Mucosa of rectum (tissue), 2 donors: ENCODE data around the gene PPP1R3A.

Experiments used
- H3K27ac ChIP-seq, 2 donors: one replicate each; pipeline ENCODE4 v1.7.0; 2013; ENCODE audit warnings: inconsistent platforms in 2 of 2, low read depth in 2 of 2, low read length in 2 of 2
- H3K27me3 ChIP-seq, 2 donors: one replicate each; pipeline ENCODE4 v1.7.0; 2013; ENCODE audit warnings: low read length in 2 of 2; ENCODE audit not compliant: control insufficient read depth in 2 of 2, insufficient read depth in 2 of 2
- H3K36me3 ChIP-seq, 2 donors: one replicate each; pipeline ENCODE4 v1.7.0; 2013; ENCODE audit warnings: low read length in 2 of 2; ENCODE audit not compliant: control insufficient read depth in 2 of 2, insufficient read depth in 2 of 2
- H3K4me1 ChIP-seq, 2 donors: one replicate each; pipeline ENCODE4 v1.7.0; 2013; ENCODE audit warnings: low read length in 2 of 2, mild to moderate bottlenecking in 1 of 2; ENCODE audit not compliant: control insufficient read depth in 2 of 2, insufficient read depth in 2 of 2
- H3K4me3 ChIP-seq, 2 donors: one replicate each; pipeline ENCODE4 v1.7.0; 2013; ENCODE audit warnings: low read length in 2 of 2
- H3K9ac ChIP-seq, 2 donors: one replicate each; pipeline ENCODE4 v1.7.0; 2013; ENCODE audit warnings: low read length in 2 of 2, low read depth in 1 of 2, mild to moderate bottlenecking in 1 of 2
- H3K9me3 ChIP-seq, 2 donors: one replicate each; pipeline ENCODE4 v1.7.0; 2013; ENCODE audit warnings: low read length in 2 of 2; ENCODE audit not compliant: control insufficient read depth in 2 of 2
- donor health status: healthy.
- donor health status: Normal muscosa, but diverticular disease.

Gene PPP1R3A

DNA sequence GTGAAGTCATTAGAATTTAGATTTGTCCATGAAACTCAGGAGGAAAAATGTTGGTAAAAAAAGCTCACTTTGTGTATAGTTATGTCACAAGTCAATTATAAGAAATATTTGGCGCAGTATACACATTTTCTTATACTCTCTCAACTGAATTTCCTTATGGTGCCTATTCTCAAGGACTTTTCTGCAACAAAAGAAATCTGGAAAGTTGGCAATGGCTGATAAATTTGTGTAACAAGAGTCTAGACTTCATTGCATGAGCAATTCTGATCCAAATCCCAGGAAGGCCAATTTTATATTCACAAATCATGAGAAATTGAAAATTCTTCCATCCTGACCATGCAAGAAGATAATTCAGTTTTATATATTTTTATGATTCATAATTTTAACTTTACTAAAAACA lies 35.7 kb downstream of the PPP1R3A start:
- no peaks in the 10 kb centered on the region for H3K9me3 ChIP-seq
- no peaks in the 10 kb centered on the region for H3K27me3 ChIP-seq
- no peak overlapping the region for H3K27ac ChIP-seq
- H3K36me3 ChIP-seq: no peaks in the 10 kb centered on the region
- H3K9ac ChIP-seq: no peak overlapping the region
- H3K4me1 ChIP-seq: no peaks in the 10 kb centered on the region
- no peak overlapping the region for H3K4me3 ChIP-seq

DNA sequence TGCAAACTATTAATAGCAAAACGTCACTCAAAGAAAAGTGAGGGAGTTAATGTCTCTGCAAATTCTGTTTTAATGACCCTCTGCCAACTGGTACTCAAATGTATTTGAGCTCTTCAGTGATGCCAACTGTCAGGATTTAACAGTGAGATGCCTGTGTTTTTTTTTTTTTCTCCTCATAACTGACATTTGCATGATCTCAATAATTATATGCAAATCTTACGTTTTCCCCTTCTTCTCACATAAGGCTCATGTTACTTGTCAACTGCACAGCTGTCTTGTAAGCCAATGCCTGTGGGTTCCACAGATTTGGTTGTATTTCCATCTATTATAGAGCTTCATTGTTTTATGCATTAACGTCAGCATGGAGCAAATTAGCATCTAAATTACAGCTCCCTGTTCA lies 38.2 kb downstream of the PPP1R3A start:
- H3K36me3 ChIP-seq: no peaks in the 10 kb centered on the region
- H3K9me3 ChIP-seq: no peaks in the 10 kb centered on the region
- H3K27ac ChIP-seq: no peak overlapping the region
- H3K9ac ChIP-seq: no peak overlapping the region
- H3K4me3 ChIP-seq: no peak overlapping the region
- H3K4me1 ChIP-seq: no peaks in the 10 kb centered on the region
- H3K27me3 ChIP-seq: no peaks in the 10 kb centered on the region

DNA sequence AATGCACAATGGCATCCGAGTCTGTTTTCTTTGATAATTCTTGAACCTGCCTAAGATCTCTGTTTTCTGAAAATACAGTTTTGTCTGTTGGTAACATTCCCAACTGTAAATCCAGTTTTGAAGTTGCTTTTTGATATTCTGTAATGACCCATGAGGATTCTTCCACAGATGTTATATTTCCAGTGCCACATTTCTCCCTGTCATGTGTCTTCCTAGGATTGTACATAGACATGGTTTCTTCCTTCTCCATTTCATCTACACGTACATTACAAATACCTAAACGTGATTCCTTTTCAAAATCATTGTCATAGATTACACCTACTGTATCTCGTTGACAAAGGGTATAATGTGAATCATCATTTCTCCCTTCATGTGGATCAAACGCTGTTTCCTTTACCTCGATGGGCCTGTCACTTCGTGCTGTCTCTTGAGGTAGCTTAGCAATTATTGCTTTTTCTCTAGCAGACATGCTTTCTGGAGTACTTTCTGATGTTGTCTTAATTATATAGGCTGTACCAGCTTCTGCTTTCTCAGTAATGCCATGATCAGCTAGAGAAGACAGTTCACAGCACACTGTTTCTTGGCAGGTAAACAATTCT lies 40.3 kb downstream of the PPP1R3A start:
- Histone ChIP-seq H3K9me3 (no peaks in the 10 kb centered on the region), H3K27me3 (no peaks in the 10 kb centered on the region), H3K27ac (no peak overlapping the region), H3K9ac (no peak overlapping the region), H3K4me3 (no peak overlapping the region), H3K36me3 (no peaks in the 10 kb centered on the region), H3K4me1 (no peaks in the 10 kb centered on the region)

DNA sequence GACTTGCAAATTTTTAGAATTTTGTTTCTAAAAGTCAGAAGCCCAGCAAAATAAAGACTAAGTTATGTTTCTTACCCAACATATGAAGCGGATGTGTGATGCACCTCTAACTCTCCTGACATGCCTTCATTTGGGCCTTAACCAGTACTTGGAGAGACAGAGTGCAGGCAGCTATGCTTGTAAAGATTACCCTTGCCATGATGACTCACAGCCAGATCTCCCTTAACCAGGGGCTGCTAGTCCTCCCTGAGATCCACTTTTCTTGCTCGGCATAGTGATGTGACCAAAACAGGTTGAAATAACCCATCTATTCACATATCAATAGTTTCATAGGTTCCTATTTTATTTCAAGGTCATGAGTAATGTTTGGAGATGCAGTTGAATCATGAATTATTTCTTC lies 43.6 kb downstream of the PPP1R3A start:
- H3K9ac ChIP-seq: no peak overlapping the region

DNA sequence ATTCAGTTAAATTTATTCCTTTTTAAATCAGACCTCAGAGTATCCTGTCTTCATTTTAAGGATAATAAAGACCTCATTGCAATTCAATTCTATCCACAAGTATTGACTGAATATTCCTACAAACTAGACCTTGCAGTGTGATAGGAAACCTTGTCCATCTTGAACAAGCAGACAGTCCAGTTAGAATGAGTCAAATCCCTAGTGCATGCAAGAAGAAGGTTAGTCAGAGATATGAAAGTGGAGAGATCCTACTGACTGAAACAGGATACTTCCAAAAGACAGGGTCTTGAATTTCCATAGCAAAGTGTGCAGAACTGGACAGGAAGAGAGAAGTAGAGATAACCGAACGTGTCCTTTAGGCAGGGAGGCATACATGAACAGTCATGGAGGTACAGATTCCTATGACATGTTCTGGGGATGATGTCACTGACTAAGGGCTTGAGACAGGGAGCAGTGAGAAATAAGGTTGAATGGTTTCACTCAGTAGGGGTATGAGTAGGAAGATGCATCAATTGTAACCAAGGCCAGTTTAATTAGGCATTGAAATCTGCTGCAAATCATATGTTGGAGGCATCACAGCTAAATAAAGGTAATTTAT lies 45.2 kb downstream of the PPP1R3A start:
- no peaks in the 10 kb centered on the region for H3K9me3 ChIP-seq
- no peaks in the 10 kb centered on the region for H3K36me3 ChIP-seq
- no peak overlapping the region for H3K27ac ChIP-seq
- no peak overlapping the region for H3K9ac ChIP-seq
- no peaks in the 10 kb centered on the region for H3K27me3 ChIP-seq
- no peak overlapping the region for H3K4me3 ChIP-seq
- H3K4me1 ChIP-seq: no peaks in the 10 kb centered on the region

More for the DNA sequence above, 43.6 kb downstream of the PPP1R3A start:
- H3K27ac ChIP-seq: no peak overlapping the region
- H3K4me1 ChIP-seq: no peaks in the 10 kb centered on the region
- no peak overlapping the region for H3K4me3 ChIP-seq
- no peaks in the 10 kb centered on the region for H3K9me3 ChIP-seq
- H3K27me3 ChIP-seq: no peaks in the 10 kb centered on the region
- no peaks in the 10 kb centered on the region for H3K36me3 ChIP-seq

DNA sequence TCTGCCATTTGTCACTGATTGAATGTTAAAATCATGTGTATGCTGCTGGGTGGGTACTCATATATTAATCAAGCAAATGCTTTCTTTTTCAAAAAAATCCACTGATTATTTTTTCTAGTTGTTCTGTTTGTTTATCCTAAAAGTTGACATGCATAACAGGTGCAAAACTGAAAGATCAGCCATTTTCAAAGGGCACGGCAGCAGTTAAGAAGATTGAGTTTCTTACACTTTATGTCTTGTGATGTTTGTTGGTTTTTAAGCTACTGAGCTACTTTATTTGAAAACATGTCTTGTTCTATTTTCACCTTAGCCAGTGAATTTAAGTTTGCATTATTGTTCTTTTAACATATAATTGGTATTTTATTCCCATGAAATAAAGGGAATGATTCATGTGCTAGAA lies 45.8 kb downstream of the PPP1R3A start:
- H3K4me3 ChIP-seq: no peak overlapping the region
- H3K9ac ChIP-seq: no peak overlapping the region
- H3K27me3 ChIP-seq: no peaks in the 10 kb centered on the region
- no peak overlapping the region for H3K27ac ChIP-seq
- no peaks in the 10 kb centered on the region for H3K9me3 ChIP-seq
- H3K36me3 ChIP-seq: no peaks in the 10 kb centered on the region
- no peaks in the 10 kb centered on the region for H3K4me1 ChIP-seq

DNA sequence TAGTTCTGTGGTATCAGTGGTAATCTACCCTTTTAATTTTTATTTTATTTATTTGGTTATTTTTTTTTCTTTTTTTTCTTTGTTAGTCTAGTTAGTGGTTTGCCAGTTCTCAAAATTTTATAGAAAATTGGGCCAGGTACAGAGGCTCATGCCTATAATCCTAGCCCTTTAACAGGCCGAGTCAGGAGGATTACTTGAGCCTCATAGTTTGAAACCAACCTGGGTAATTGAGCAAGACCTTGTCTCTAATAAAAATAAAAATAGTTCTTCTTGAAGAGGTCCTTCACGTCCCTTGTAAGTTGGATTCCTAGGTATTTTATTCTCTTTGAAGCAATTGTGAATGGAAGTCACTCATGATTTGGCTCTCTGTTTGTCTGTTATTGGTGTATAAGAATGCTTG lies 51.5 kb downstream of the PPP1R3A start:
- no peak overlapping the region for H3K27ac ChIP-seq
- no peaks in the 10 kb centered on the region for H3K27me3 ChIP-seq
- H3K4me1 ChIP-seq: no peaks in the 10 kb centered on the region
- H3K9ac ChIP-seq: no peak overlapping the region
- H3K4me3 ChIP-seq: no peak overlapping the region
- no peaks in the 10 kb centered on the region for H3K9me3 ChIP-seq
- no peaks in the 10 kb centered on the region for H3K36me3 ChIP-seq

DNA sequence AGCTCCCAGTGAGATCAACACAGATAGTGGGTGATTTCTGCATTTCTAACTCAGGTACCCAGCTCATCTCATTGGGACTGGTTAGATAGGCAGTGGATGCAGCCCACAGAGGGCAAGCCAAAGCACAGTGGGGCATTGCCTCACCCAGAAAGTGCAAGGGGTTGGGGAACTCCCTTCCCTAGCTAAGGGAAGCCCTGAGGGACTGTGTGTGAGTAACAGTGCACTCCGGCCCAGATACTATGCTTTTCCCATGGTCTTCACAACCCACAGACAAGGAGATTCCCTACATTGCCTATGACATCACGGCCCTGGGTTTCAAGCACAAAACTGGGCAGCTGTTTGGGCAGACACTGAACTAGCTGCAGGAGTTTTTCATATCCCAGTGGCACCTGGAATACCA lies 62.8 kb downstream of the PPP1R3A start:
- H3K9ac ChIP-seq: no peak overlapping the region
- no peaks in the 10 kb centered on the region for H3K27me3 ChIP-seq
- no peak overlapping the region for H3K27ac ChIP-seq
- H3K36me3 ChIP-seq: no peaks in the 10 kb centered on the region
- H3K9me3 ChIP-seq: no peaks in the 10 kb centered on the region
- no peak overlapping the region for H3K4me3 ChIP-seq
- no peaks in the 10 kb centered on the region for H3K4me1 ChIP-seq

DNA sequence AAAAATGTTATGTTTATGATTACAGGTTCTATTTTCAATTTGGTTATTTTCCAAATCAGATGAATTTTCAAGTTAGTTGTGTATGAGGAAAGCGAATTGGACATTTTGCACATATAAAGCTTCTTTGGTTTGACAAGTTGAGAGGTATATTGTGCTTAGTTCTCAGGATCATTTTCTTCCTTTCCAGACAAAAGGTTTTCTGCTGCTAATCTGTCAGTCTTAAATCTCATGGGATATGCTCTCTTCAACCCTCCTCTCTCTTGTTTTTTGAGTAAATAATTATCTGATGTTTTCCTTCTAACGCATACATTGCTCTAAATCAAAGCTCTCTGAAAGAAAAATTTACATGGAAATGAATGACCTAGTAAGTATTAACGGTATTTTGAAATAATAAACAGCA lies 77.9 kb downstream of the PPP1R3A start:
- Histone ChIP-seq H3K27me3 (no peaks in the 10 kb centered on the region), H3K27ac (no peak overlapping the region)

DNA sequence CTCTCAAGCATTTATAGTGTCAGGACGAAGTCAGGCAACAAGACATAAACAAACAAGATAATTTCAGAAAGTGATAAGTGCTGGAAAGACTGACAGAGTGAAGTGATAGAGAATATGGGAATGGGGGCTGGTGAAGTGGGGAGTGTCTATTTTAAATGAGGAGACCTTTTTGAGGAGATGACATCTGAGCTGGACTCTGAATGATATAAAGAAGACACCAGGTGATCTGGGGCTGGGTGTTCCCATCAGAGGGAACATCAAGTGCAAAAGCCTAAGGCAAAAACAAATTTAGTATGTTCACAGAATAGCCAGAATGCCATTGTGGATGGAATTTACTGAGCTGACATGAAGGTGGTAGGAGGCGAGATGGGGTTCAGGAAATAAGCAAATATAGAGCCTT lies 83.4 kb downstream of the PPP1R3A start:
- Histone ChIP-seq H3K36me3 (no peaks in the 10 kb centered on the region), H3K4me1 (no peaks in the 10 kb centered on the region), H3K9me3 (no peaks in the 10 kb centered on the region), H3K27ac (no peak overlapping the region), H3K4me3 (no peak overlapping the region), H3K9ac (no peak overlapping the region), H3K27me3 (no peaks in the 10 kb centered on the region)

More for the DNA sequence above, 77.9 kb downstream of the PPP1R3A start:
- no peak overlapping the region for H3K9ac ChIP-seq
- H3K4me1 ChIP-seq: no peaks in the 10 kb centered on the region
- H3K9me3 ChIP-seq: no peaks in the 10 kb centered on the region
- H3K4me3 ChIP-seq: no peak overlapping the region
- no peaks in the 10 kb centered on the region for H3K36me3 ChIP-seq
